ENCODE data around the gene SMIM43. TPM values are rescaled to one million over a fixed set of nuclear protein-coding genes. Genes with fewer than 3 reads are reported as not detected.

The SMIM43 gene
- total and polyA plus RNA-seq, 2 donors (not counting 1 experiment from before 2014, with no cell fraction given), result not detected

- Histone ChIP-seq H3K9ac (ENCODE audit: low read length) (no peak overlapping the region), H3K4me1 (ENCODE audit: control insufficient read depth in 2 of 2, insufficient read depth in 2 of 2, low read length in 2 of 2) (no peaks in the 10 kb centered on the region), H3K9me3 (ENCODE audit: control extremely low read depth in 1 of 3, control insufficient read depth in 2 of 3, insufficient read depth in 1 of 3, low read length in 2 of 3) (no peaks in the 10 kb centered on the region), H3K4me2 (replicated peaks; ENCODE audit: low read depth, low read length, poor library complexity, severe bottlenecking) (no peak overlapping the region), H3K4me3 (ENCODE audit: control extremely low read depth in 1 of 5, extremely low read depth in 1 of 5, insufficient read depth in 1 of 5, low read depth in 2 of 5, low read length in 4 of 5) (no peak overlapping the region), H4K20me1 (ENCODE audit: control insufficient read depth, insufficient read depth, low read length, poor library complexity, severe bottlenecking) (no peaks in the 10 kb centered on the region), H3K36me3 (replicated peaks in 1 of 2; ENCODE audit: control extremely low read depth in 1 of 2, control insufficient read depth in 1 of 2, extremely low read depth in 1 of 2, insufficient read depth in 2 of 2, low read length in 1 of 2) (no peaks in the 10 kb centered on the region), H3K79me2 (ENCODE audit: control insufficient read depth, insufficient read depth, low read length) (no peaks in the 10 kb centered on the region), H3K27me3 (replicated peaks in 1 of 4; ENCODE audit: control extremely low read depth in 1 of 4, control insufficient read depth in 3 of 4, insufficient read depth in 4 of 4, low read length in 3 of 4) (peaks cover 0 to 7% (median 0%) of the 10 kb centered on the region in 4 experiments), H2AFZ (ENCODE audit: insufficient read depth, low read depth, low read length, poor library complexity, severe bottlenecking) (no peak overlapping the region), H3K27ac (ENCODE audit: low read length in 2 of 2) (no peak overlapping the region)
- Mint-ChIP-seq H3K27me3 (peaks cover 25% of the 10 kb centered on the region), H3K4me3 (no peak overlapping the region), H3K4me1 (no peaks in the 10 kb centered on the region), H3K9me3 (ENCODE audit: insufficient read depth) (no peaks in the 10 kb centered on the region), H3K27ac (no peak overlapping the region)
- CTCF ChIA-PET, result no interaction called here
- intact Hi-C loops (cut with micrococcal nuclease), result no loop called here
- 82% methylated on average over 1 of the region's 2 CpGs for WGBS (ENCODE audit: insufficient coverage)
- no peak for DNase-seq
- POLR2A ChIA-PET, result no interaction called here
- TF ChIP-seq, protein P1, sequence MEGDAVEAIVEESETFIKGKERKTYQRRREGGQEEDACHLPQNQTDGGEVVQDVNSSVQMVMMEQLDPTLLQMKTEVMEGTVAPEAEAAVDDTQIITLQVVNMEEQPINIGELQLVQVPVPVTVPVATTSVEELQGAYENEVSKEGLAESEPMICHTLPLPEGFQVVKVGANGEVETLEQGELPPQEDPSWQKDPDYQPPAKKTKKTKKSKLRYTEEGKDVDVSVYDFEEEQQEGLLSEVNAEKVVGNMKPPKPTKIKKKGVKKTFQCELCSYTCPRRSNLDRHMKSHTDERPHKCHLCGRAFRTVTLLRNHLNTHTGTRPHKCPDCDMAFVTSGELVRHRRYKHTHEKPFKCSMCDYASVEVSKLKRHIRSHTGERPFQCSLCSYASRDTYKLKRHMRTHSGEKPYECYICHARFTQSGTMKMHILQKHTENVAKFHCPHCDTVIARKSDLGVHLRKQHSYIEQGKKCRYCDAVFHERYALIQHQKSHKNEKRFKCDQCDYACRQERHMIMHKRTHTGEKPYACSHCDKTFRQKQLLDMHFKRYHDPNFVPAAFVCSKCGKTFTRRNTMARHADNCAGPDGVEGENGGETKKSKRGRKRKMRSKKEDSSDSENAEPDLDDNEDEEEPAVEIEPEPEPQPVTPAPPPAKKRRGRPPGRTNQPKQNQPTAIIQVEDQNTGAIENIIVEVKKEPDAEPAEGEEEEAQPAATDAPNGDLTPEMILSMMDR (IDR thresholded peaks at IDR 0.05), result no peak
- TF ChIP-seq EZH2 (IDR thresholded peaks at IDR 0.05; ENCODE audit: borderline replicate concordance, insufficient read depth, low read depth, low read length, poor library complexity, severe bottlenecking), result no peak
- no peak for ATAC-seq (ENCODE audit: low read depth)
Observed at GRCh38 chr4:121739575-121739974, 25.4 kb downstream of the SMIM43 start.

GRCh38 chr4:121738780-121739535 is 26.0 kb downstream of the SMIM43 start:
- Histone ChIP-seq H3K9ac (ENCODE audit: low read length) (no peak overlapping the region), H3K27ac (ENCODE audit: low read length in 2 of 2) (no peak overlapping the region), H3K9me3 (ENCODE audit: control extremely low read depth in 1 of 3, control insufficient read depth in 2 of 3, insufficient read depth in 1 of 3, low read length in 2 of 3) (no peaks in the 10 kb centered on the region), H3K27me3 (replicated peaks in 1 of 4; ENCODE audit: control extremely low read depth in 1 of 4, control insufficient read depth in 3 of 4, insufficient read depth in 4 of 4, low read length in 3 of 4) (peaks cover 0 to 7% (median 0%) of the 10 kb centered on the region in 4 experiments), H3K79me2 (ENCODE audit: control insufficient read depth, insufficient read depth, low read length) (no peaks in the 10 kb centered on the region), H3K36me3 (replicated peaks in 1 of 2; ENCODE audit: control extremely low read depth in 1 of 2, control insufficient read depth in 1 of 2, extremely low read depth in 1 of 2, insufficient read depth in 2 of 2, low read length in 1 of 2) (no peaks in the 10 kb centered on the region), H3K4me2 (replicated peaks; ENCODE audit: low read depth, low read length, poor library complexity, severe bottlenecking) (no peak overlapping the region), H3K4me3 (ENCODE audit: control extremely low read depth in 1 of 5, extremely low read depth in 1 of 5, insufficient read depth in 1 of 5, low read depth in 2 of 5, low read length in 4 of 5) (no peak overlapping the region), H3K4me1 (ENCODE audit: control insufficient read depth in 2 of 2, insufficient read depth in 2 of 2, low read length in 2 of 2) (no peaks in the 10 kb centered on the region), H2AFZ (ENCODE audit: insufficient read depth, low read depth, low read length, poor library complexity, severe bottlenecking) (no peak overlapping the region), H4K20me1 (ENCODE audit: control insufficient read depth, insufficient read depth, low read length, poor library complexity, severe bottlenecking) (no peaks in the 10 kb centered on the region)
- no peak for ATAC-seq (ENCODE audit: low read depth)
- no CpG with 5 or more reads among the region's 2 CpGs for WGBS (ENCODE audit: insufficient coverage)
- intact Hi-C loops (cut with micrococcal nuclease), result no loop called here
- no peak overlapping the region for H3K4me3 Mint-ChIP-seq
- H3K9me3 Mint-ChIP-seq (ENCODE audit: insufficient read depth), result no peaks in the 10 kb centered on the region
- no peak overlapping the region for H3K27ac Mint-ChIP-seq
- H3K27me3 Mint-ChIP-seq, result peaks cover 28% of the 10 kb centered on the region
- ChIA-PET CTCF (no interaction called here), POLR2A (no interaction called here)
- DNase-seq, result no peak
- TF ChIP-seq, protein P1 (IDR thresholded peaks at IDR 0.05), result no peak
- no peak for TF ChIP-seq EZH2 (IDR thresholded peaks at IDR 0.05; ENCODE audit: borderline replicate concordance, insufficient read depth, low read depth, low read length, poor library complexity, severe bottlenecking)
- no peaks in the 10 kb centered on the region for H3K4me1 Mint-ChIP-seq

Data from B cell (primary cell).